ENCODE measurements around the gene SLC1A3.

DNA sequence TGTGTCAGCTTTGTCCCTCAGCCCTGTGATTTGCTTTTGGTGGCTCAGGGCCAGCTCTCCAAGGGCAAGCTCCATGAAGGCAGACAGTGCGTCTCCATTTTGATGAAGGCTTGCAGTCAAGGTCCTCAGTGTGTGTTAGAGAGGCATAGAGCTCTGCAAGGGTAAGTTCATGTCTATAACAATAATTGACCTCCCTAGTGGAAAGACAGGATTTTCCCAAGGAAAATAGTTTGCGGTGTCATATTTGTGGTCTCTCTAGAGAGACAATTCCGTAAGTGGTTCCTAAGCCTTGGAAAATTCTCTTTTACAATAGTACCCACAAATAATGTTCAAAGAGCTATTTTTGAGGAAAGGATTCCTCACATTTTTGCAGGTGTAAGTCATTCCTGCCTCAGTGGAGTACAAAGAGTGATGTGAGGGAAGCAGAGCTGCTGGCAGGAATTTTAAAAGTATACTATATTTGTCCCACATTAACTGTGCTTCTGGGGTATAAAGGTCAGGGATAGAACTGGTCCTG is 40.2 kb downstream of the SLC1A3 start:
- TF ChIP-seq EZH2 (IDR thresholded peaks at IDR 0.05; ENCODE audit: low read length, missing control alignments): no peak
- no peak for TF ChIP-seq CTCF (conservative IDR thresholded peaks at IDR 0.05 in 1 of 2, IDR thresholded peaks at IDR 0.05 in 1 of 2; ENCODE audit: low read depth in 1 of 2, low read length in 2 of 2)

All from fibroblast of lung (primary cell).